NCI-H2196 treated with DMSO at 0.1 percent for 48 hours (cell line): ENCODE measurements around the gene CYP4F3.
"Not testable (repeated sequence)": the region's sequence is repeated elsewhere in the genome, so short reads cannot be mapped to it uniquely, and the experiment has no call there.

ENCODE experiments used
- DNase-seq: peaks from one replicate; lab custom pipeline; 2025; ENCODE audit not compliant: unreplicated experiment; lab: John Stamatoyannopoulos, UW

The CYP4F3 gene

GRCh38 chr19:15631817-15632216 lies 8.9 kb upstream of the CYP4F3 start:
- no peak for DNase-seq

- DNase-seq: no peak
Measured at GRCh38 chr19:15633082-15633835, 7.4 kb upstream of the CYP4F3 start.

GRCh38 chr19:15634105-15634504 lies 6.6 kb upstream of the CYP4F3 start:
- no peak for DNase-seq

GRCh38 chr19:15635016-15635805 lies 5.5 kb upstream of the CYP4F3 start:
- DNase-seq: no peak

- DNase-seq: no peak
Measured at GRCh38 chr19:15636026-15636425, 4.7 kb upstream of the CYP4F3 start.

GRCh38 chr19:15639596-15639995 lies 1.1 kb upstream of the CYP4F3 start:
- no peak for DNase-seq

- DNase-seq: peak; percentile 62
Measured at GRCh38 chr19:15640904-15641597, 354 bp downstream of the CYP4F3 start.

- no peak for DNase-seq
Measured at GRCh38 chr19:15641901-15642491, 1.3 kb downstream of the CYP4F3 start.

GRCh38 chr19:15642807-15643206 lies 2.1 kb downstream of the CYP4F3 start:
- no peak for DNase-seq

- no peak for DNase-seq
Measured at GRCh38 chr19:15643387-15643786, 2.7 kb downstream of the CYP4F3 start.

- no peak for DNase-seq
Measured at GRCh38 chr19:15644066-15644741, 3.5 kb downstream of the CYP4F3 start.

- DNase-seq: no peak
Measured at GRCh38 chr19:15644816-15645215, 4.1 kb downstream of the CYP4F3 start.

GRCh38 chr19:15649526-15649925 lies 8.8 kb downstream of the CYP4F3 start:
- no peak for DNase-seq

- DNase-seq: not testable (repeated sequence)
Measured at GRCh38 chr19:15650123-15650522, 9.4 kb downstream of the CYP4F3 start.

GRCh38 chr19:15651791-15652190 lies 11.1 kb downstream of the CYP4F3 start:
- DNase-seq: no peak

GRCh38 chr19:15652559-15653278 lies 12.0 kb downstream of the CYP4F3 start:
- no peak for DNase-seq

- no peak for DNase-seq
Measured at GRCh38 chr19:15656467-15656866, 15.8 kb downstream of the CYP4F3 start.

- DNase-seq: no peak
Measured at GRCh38 chr19:15663247-15663646, 22.6 kb downstream of the CYP4F3 start.

- no peak for DNase-seq
Measured at GRCh38 chr19:15666186-15666585, 25.5 kb downstream of the CYP4F3 start.

- DNase-seq: no peak
Measured at GRCh38 chr19:15666883-15667282, 26.2 kb downstream of the CYP4F3 start.
